Adipocyte (in vitro differentiated cells): ENCODE data around the gene IL4R.

ENCODE experiments used
- DNase-seq: peaks from one replicate; pipeline ENCODE4 v3.0.0-alpha.2; 2015; ENCODE audit warnings: low read depth
- H3K27me3 ChIP-seq: replicated peaks from 2 replicates; pipeline ENCODE4 v1.7.0; 2013; ENCODE audit warnings: mild to moderate bottlenecking, low read length, moderate library complexity; ENCODE audit not compliant: control insufficient read depth, insufficient read depth
- H3K36me3 ChIP-seq: 2 replicates; pipeline ENCODE4 v1.7.0; 2013; ENCODE audit warnings: low read length, mild to moderate bottlenecking, moderate library complexity; ENCODE audit not compliant: control insufficient read depth, insufficient read depth, severe bottlenecking
- H3K4me1 ChIP-seq: 2 replicates; pipeline ENCODE4 v1.7.0; 2013; ENCODE audit warnings: mild to moderate bottlenecking, low read length, moderate library complexity; ENCODE audit not compliant: control insufficient read depth, insufficient read depth
- H3K4me3 ChIP-seq: 2 replicates; pipeline ENCODE4 v1.7.0; 2013; ENCODE audit warnings: mild to moderate bottlenecking, low read length, moderate library complexity
- H3K9ac ChIP-seq: 2 replicates; pipeline ENCODE4 v1.7.0; 2013; ENCODE audit warnings: mild to moderate bottlenecking, low read length, moderate library complexity
- H3K9me3 ChIP-seq: 2 replicates; pipeline ENCODE4 v1.7.0; 2013; ENCODE audit warnings: mild to moderate bottlenecking, low read length, moderate library complexity; ENCODE audit not compliant: control insufficient read depth

Gene IL4R

GRCh38 chr16:27350006-27350405 lies 36.2 kb downstream of the IL4R start:
- no peaks in the 10 kb centered on the region for H3K27me3 ChIP-seq
- H3K4me1 ChIP-seq, result no peaks in the 10 kb centered on the region
- no peaks in the 10 kb centered on the region for H3K9me3 ChIP-seq
- no peak overlapping the region for H3K9ac ChIP-seq
- DNase-seq, result no peak
- H3K36me3 ChIP-seq, result peaks cover 77% of the 10 kb centered on the region
- no peak overlapping the region for H3K4me3 ChIP-seq

GRCh38 chr16:27351989-27352388 lies 38.2 kb downstream of the IL4R start:
- Histone ChIP-seq H3K27me3 (no peaks in the 10 kb centered on the region), H3K36me3 (peaks cover 73% of the 10 kb centered on the region), H3K9me3 (no peaks in the 10 kb centered on the region), H3K9ac (no peak overlapping the region), H3K4me1 (no peaks in the 10 kb centered on the region), H3K4me3 (no peak overlapping the region)
- no peak for DNase-seq

GRCh38 chr16:27353853-27354252 lies 40.1 kb downstream of the IL4R start:
- no peaks in the 10 kb centered on the region for H3K27me3 ChIP-seq
- no peak for DNase-seq
- H3K36me3 ChIP-seq, result peaks cover 60% of the 10 kb centered on the region
- no peak overlapping the region for H3K4me3 ChIP-seq
- H3K4me1 ChIP-seq, result no peaks in the 10 kb centered on the region
- H3K9ac ChIP-seq, result no peak overlapping the region
- no peaks in the 10 kb centered on the region for H3K9me3 ChIP-seq

- H3K4me3 ChIP-seq, result no peak overlapping the region
- H3K36me3 ChIP-seq, result peaks cover 59% of the 10 kb centered on the region
Observed at GRCh38 chr16:27355610-27356009, 41.8 kb downstream of the IL4R start.

GRCh38 chr16:27356794-27357193 lies 43.0 kb downstream of the IL4R start:
- Histone ChIP-seq H3K36me3 (peaks cover 55% of the 10 kb centered on the region), H3K4me3 (no peak overlapping the region), H3K9me3 (peaks cover 4% of the 10 kb centered on the region), H3K27me3 (no peaks in the 10 kb centered on the region), H3K4me1 (no peaks in the 10 kb centered on the region), H3K9ac (no peak overlapping the region)
- no peak for DNase-seq

More at GRCh38 chr16:27355610-27356009, 41.8 kb downstream of the IL4R start:
- Histone ChIP-seq H3K9ac (no peak overlapping the region), H3K9me3 (peaks cover 4% of the 10 kb centered on the region), H3K27me3 (no peaks in the 10 kb centered on the region), H3K4me1 (no peaks in the 10 kb centered on the region)
- DNase-seq, result no peak

- H3K36me3 ChIP-seq, result peaks cover 49% of the 10 kb centered on the region
- DNase-seq, result no peak
Observed at GRCh38 chr16:27359051-27359450, 45.3 kb downstream of the IL4R start.

GRCh38 chr16:27359615-27360014 lies 45.8 kb downstream of the IL4R start:
- no peaks in the 10 kb centered on the region for H3K27me3 ChIP-seq
- peaks cover 4% of the 10 kb centered on the region for H3K9me3 ChIP-seq
- no peak overlapping the region for H3K9ac ChIP-seq
- H3K4me1 ChIP-seq, result no peaks in the 10 kb centered on the region
- peaks cover 44% of the 10 kb centered on the region for H3K36me3 ChIP-seq
- no peak for DNase-seq
- H3K4me3 ChIP-seq, result no peak overlapping the region

More at GRCh38 chr16:27359051-27359450, 45.3 kb downstream of the IL4R start:
- Histone ChIP-seq H3K9ac (no peak overlapping the region), H3K4me3 (no peak overlapping the region), H3K9me3 (peaks cover 4% of the 10 kb centered on the region), H3K27me3 (no peaks in the 10 kb centered on the region), H3K4me1 (no peaks in the 10 kb centered on the region)

GRCh38 chr16:27361987-27362386 lies 48.2 kb downstream of the IL4R start:
- no peaks in the 10 kb centered on the region for H3K27me3 ChIP-seq
- H3K9ac ChIP-seq, result no peak overlapping the region
- H3K4me3 ChIP-seq, result no peak overlapping the region
- H3K9me3 ChIP-seq, result peaks cover 4% of the 10 kb centered on the region
- H3K36me3 ChIP-seq, result peaks cover 34% of the 10 kb centered on the region
- no peak for DNase-seq
- no peaks in the 10 kb centered on the region for H3K4me1 ChIP-seq

- H3K36me3 ChIP-seq, result peaks cover 34% of the 10 kb centered on the region
- H3K27me3 ChIP-seq, result no peaks in the 10 kb centered on the region
- no peak overlapping the region for H3K9ac ChIP-seq
- peaks cover 3% of the 10 kb centered on the region for H3K4me1 ChIP-seq
- DNase-seq, result no peak
- H3K4me3 ChIP-seq, result no peak overlapping the region
- peaks cover 4% of the 10 kb centered on the region for H3K9me3 ChIP-seq
Observed at GRCh38 chr16:27362570-27363245, 48.9 kb downstream of the IL4R start.

GRCh38 chr16:27363246-27363632 lies 49.5 kb downstream of the IL4R start:
- H3K4me3 ChIP-seq, result no peak overlapping the region
- H3K9me3 ChIP-seq, result peaks cover 4% of the 10 kb centered on the region
- H3K36me3 ChIP-seq, result peaks cover 34% of the 10 kb centered on the region
- DNase-seq, result no peak
- peaks cover 7% of the 10 kb centered on the region for H3K4me1 ChIP-seq
- H3K27me3 ChIP-seq, result no peaks in the 10 kb centered on the region
- no peak overlapping the region for H3K9ac ChIP-seq

- H3K9me3 ChIP-seq, result peaks cover 4% of the 10 kb centered on the region
- H3K4me3 ChIP-seq, result no peak overlapping the region
- DNase-seq, result no peak
- no peak overlapping the region for H3K9ac ChIP-seq
- no peaks in the 10 kb centered on the region for H3K27me3 ChIP-seq
- H3K4me1 ChIP-seq, result peaks cover 7% of the 10 kb centered on the region
- peaks cover 31% of the 10 kb centered on the region for H3K36me3 ChIP-seq
Observed at GRCh38 chr16:27363797-27364196, 50.0 kb downstream of the IL4R start.
